HepG2 (cell line): ENCODE data around the gene SYT10. TPM values are rescaled to one million over a fixed set of nuclear protein-coding genes. Genes with fewer than 3 reads are reported as not detected.

ENCODE experiments used
- ATAC-seq: fragments of 200-7000 bp; cut with Tn5 transposase; 3 replicates; pipeline ENCODE4 v1.9.1; 2020; ENCODE audit warnings: mild to moderate bottlenecking, moderate library complexity
- BruUV-seq: library from RNA; stranded (reverse); fragments of 400-500 nt; replicated peaks from 2 replicates; lab custom pipeline; 2021; lab: Mats Ljungman, UMichigan
- CTCF ChIA-PET: fragments of 300-600 bp; formaldehyde crosslinking; extraction: SDS; loops from one replicate; lab custom pipeline; 2021; ENCODE audit warnings: low total read pairs, inconsistent platforms, low intra/inter-chr PET ratio; lab: Yijun Ruan, JAX
- POLR2A ChIA-PET: fragments of 350-600 bp; sonication (Branson Sonifier 250); formaldehyde crosslinking; loops from one replicate; lab custom pipeline; 2020; ENCODE audit warnings: antibody characterized with exemption, inconsistent platforms; lab: Yijun Ruan, JAX
- DNase-seq: peaks from one replicate; pipeline ENCODE4 v3.0.0-alpha.2; 2015; ENCODE audit warnings: low spot score
- FAIRE-seq: peaks from 3 replicates; lab custom pipeline; 2011; peaks lifted over from hg19 to GRCh38; lab: Jason Lieb, UNC
- H2AFZ ChIP-seq: one replicate; pipeline ENCODE4 v1.6.1; 2011; ENCODE audit warnings: low read length, inconsistent platforms
- H3K27ac ChIP-seq: fragments of 300-600 bp; 3 replicates; pipeline ENCODE4 v1.8.0; 2011; ENCODE audit warnings: mixed run types, mild to moderate bottlenecking, mixed read lengths, low read length, inconsistent platforms; ENCODE audit not compliant: insufficient read depth; ENCODE audit errors: extremely low read length
- H3K27me3 ChIP-seq, 2 experiments: fragments of 200-600 bp in 1 of 2; 2 replicates in 1 of 2; 3 replicates in 1 of 2; pipeline versions ENCODE4 v1.6.0 to v1.8.0; 2011; ENCODE audit warnings: low read length in 2 of 2, mild to moderate bottlenecking in 2 of 2, moderate library complexity in 2 of 2, inconsistent platforms in 1 of 2; ENCODE audit not compliant: insufficient read depth in 2 of 2, control insufficient read depth in 1 of 2
- H3K36me3 ChIP-seq, 2 experiments: fragments of 200-600 bp in 1 of 2; replicated peaks in 1 of 2; 2 replicates in 1 of 2; 3 replicates in 1 of 2; pipeline versions ENCODE4 v1.5.1 to v1.8.0; 2011; ENCODE audit warnings: low read length in 2 of 2, inconsistent platforms in 1 of 2; ENCODE audit not compliant: insufficient read depth in 2 of 2, control insufficient read depth in 1 of 2
- H3K4me1 ChIP-seq: 2 replicates; pipeline ENCODE4 v1.5.1; 2012; ENCODE audit warnings: low read length, inconsistent platforms; ENCODE audit not compliant: insufficient read depth
- H3K4me2 ChIP-seq: 2 replicates; pipeline ENCODE4 v1.6.0; 2011; ENCODE audit warnings: low read depth, low read length, inconsistent platforms
- H3K4me3 ChIP-seq, 3 experiments: fragments of 200-600 bp in 1 of 3; sonication (generic), shearing (Covaris generic) in 1 of 3; replicated peaks in 1 of 3; 2 replicates each; pipeline ENCODE4 v1.5.1; 2011 to 2016; ENCODE audit warnings: low read length in 3 of 3, inconsistent platforms in 2 of 3, low read depth in 2 of 3, mild to moderate bottlenecking in 2 of 3, control low read depth in 1 of 3, mixed read lengths in 1 of 3; ENCODE audit not compliant: insufficient read depth in 1 of 3
- H3K79me2 ChIP-seq: one replicate; pipeline ENCODE4 v1.6.1; 2011; ENCODE audit warnings: low read length, inconsistent platforms; ENCODE audit not compliant: insufficient read depth
- H3K9ac ChIP-seq: 2 replicates; pipeline ENCODE4 v1.6.0; 2011; ENCODE audit warnings: mild to moderate bottlenecking, low read depth, low read length, inconsistent platforms; ENCODE audit not compliant: insufficient read depth
- H3K9me3 ChIP-seq: 2 replicates; pipeline ENCODE4 v1.5.1; 2012; ENCODE audit warnings: mild to moderate bottlenecking, low read length
- H4K20me1 ChIP-seq: 2 replicates; pipeline ENCODE4 v1.6.0; 2011; ENCODE audit warnings: inconsistent platforms, mild to moderate bottlenecking, low read length, moderate library complexity; ENCODE audit not compliant: insufficient read depth
- ARHGAP35 ChIP-seq: sonication (generic); formaldehyde crosslinking; IDR thresholded peaks from 2 replicates; pipeline ENCODE4 v1.9.0; 2022; ENCODE audit warnings: mild to moderate bottlenecking, inconsistent platforms, moderate library complexity, missing genetic modification reagents, borderline replicate concordance
- ATF7 ChIP-seq, 2 experiments: fragments of 450-650 bp in 1 of 2; sonication (generic) in 1 of 2; formaldehyde crosslinking in 1 of 2; IDR thresholded peaks; 2 replicates each; pipeline versions ENCODE4 v1.4.0 to v1.6.1; 2016 to 2020; ENCODE audit warnings: antibody characterized with exemption in 1 of 2, mild to moderate bottlenecking in 1 of 2, missing genetic modification reagents in 1 of 2
- HHEX ChIP-seq: IDR thresholded peaks from 2 replicates; pipeline ENCODE4 v1.6.1; 2016; ENCODE audit warnings: control low read depth
- JUND ChIP-seq: sonication (generic); formaldehyde crosslinking; IDR thresholded peaks from 2 replicates; pipeline ENCODE4 v1.8.0; 2022; ENCODE audit warnings: mild to moderate bottlenecking, missing genetic modification reagents
- MAZ ChIP-seq, 2 experiments: sonication (generic) in 1 of 2; formaldehyde crosslinking in 1 of 2; IDR thresholded peaks; 2 replicates each; pipeline versions ENCODE4 v1.5.0 to v1.6.1; 2012 to 2020; ENCODE audit warnings: low read depth in 2 of 2, mild to moderate bottlenecking in 2 of 2, borderline replicate concordance in 1 of 2, improper control_type of control experiment in 1 of 2, low read length in 1 of 2, missing genetic modification reagents in 1 of 2, moderate library complexity in 1 of 2
- POLR2AphosphoS2 ChIP-seq: IDR thresholded peaks from 2 replicates; pipeline ENCODE4 v1.6.1; 2011; ENCODE audit warnings: low read depth, low read length, improper control_type of control experiment
- RBM22 ChIP-seq: fragments of 200-400 bp; formaldehyde crosslinking; optimal IDR thresholded peaks from 2 replicates; pipeline ENCODE3; 2017; ENCODE audit warnings: mild to moderate bottlenecking, low read length, moderate library complexity
- YEATS2 ChIP-seq: sonication (generic); formaldehyde crosslinking; IDR thresholded peaks from 2 replicates; pipeline ENCODE4 v1.4.0; 2020; ENCODE audit warnings: missing genetic modification reagents, borderline replicate concordance
- ZNF292 ChIP-seq: sonication (generic); formaldehyde crosslinking; IDR thresholded peaks from 2 replicates; pipeline ENCODE4 v1.8.1; 2022; ENCODE audit warnings: mild to moderate bottlenecking, low read depth, missing genetic modification reagents, borderline replicate concordance
- ZNF382 ChIP-seq: sonication (generic); formaldehyde crosslinking; IDR thresholded peaks from 2 replicates; pipeline ENCODE4 v1.5.0; 2020; ENCODE audit warnings: missing genetic modification reagents, mild to moderate bottlenecking, borderline replicate concordance
- ZNF432 ChIP-seq: sonication (generic); formaldehyde crosslinking; IDR thresholded peaks from 2 replicates; pipeline ENCODE4 v1.5.0; 2020; ENCODE audit warnings: missing genetic modification reagents, mild to moderate bottlenecking, borderline replicate concordance
- ZNF572 ChIP-seq: sonication (generic); formaldehyde crosslinking; IDR thresholded peaks from 2 replicates; pipeline ENCODE4 v1.5.1; 2020; ENCODE audit warnings: mild to moderate bottlenecking, missing genetic modification reagents
- ZNF788 ChIP-seq: sonication (generic); formaldehyde crosslinking; IDR thresholded peaks from 2 replicates; pipeline ENCODE4 v1.5.0; 2020; ENCODE audit warnings: mild to moderate bottlenecking, missing genetic modification reagents, borderline replicate concordance
- ZNF790 ChIP-seq: sonication (generic); formaldehyde crosslinking; IDR thresholded peaks from 2 replicates; pipeline ENCODE4 v1.8.0; 2022; ENCODE audit warnings: missing genetic modification reagents, mild to moderate bottlenecking, borderline replicate concordance
- ZNF841 ChIP-seq: sonication (generic); formaldehyde crosslinking; IDR thresholded peaks from 2 replicates; pipeline ENCODE4 v1.8.1; 2023; ENCODE audit warnings: missing genetic modification reagents, borderline replicate concordance
- WGBS: methylation state at CpG from one replicate; pipeline ENCODE4 v1.1.6; 2017; ENCODE audit warnings: low lambda C conversion rate; 5-methylcytosine and 5-hydroxymethylcytosine counted together
- in situ Hi-C: cut with HindIII; loops from 2 replicates; pipeline ENCODE4 v1.10.0; 2017; ENCODE audit warnings: low pct_unique_long_range_greater_than_20kb; ENCODE audit not compliant: extremely low pct_ligation_motif_present
- intact Hi-C: fragments of 100-400 bp; cut with micrococcal nuclease; formaldehyde crosslinking; loops from one replicate; pipeline ENCODE4 v1.10.0; 2022; ENCODE audit not compliant: unreplicated experiment
- polyA plus RNA-seq, 8 experiments: library from polyadenylated mRNA; depleted of rRNA in 3 of 8; stranded (reverse) in 7 of 8; unstranded in 1 of 8; fragments of >200 nt; fragmentation: Illumina TruSeq in 4 of 8; extraction: Trizol in 4 of 8; gene quantifications; 2 replicates each; pipeline versions ENCODE4 v1.2.1 to v1.2.3, GENCODE V29; 2011 to 2016; ENCODE audit warnings: low read depth in 4 of 8, missing spikeins in 1 of 8, mixed read lengths in 1 of 8; ENCODE audit not compliant: insufficient read depth in 1 of 8
- total RNA-seq, 5 experiments: library from RNA; depleted of rRNA; stranded (reverse); fragments of >200 nt; fragmentation: Illumina TruSeq; extraction: Trizol; gene quantifications; 2 replicates each; pipeline ENCODE4 v1.2.3, GENCODE V29; 2016; ENCODE audit warnings: low read depth in 1 of 5
- TF ChIP-seq, protein P1 (sequence below): sonication (generic); formaldehyde crosslinking; IDR thresholded peaks from 2 replicates; pipeline ENCODE4 v1.5.0; 2020; ENCODE audit warnings: missing genetic modification reagents, mild to moderate bottlenecking, borderline replicate concordance
- TF ChIP-seq, protein P2 (sequence below): sonication (generic); formaldehyde crosslinking; IDR thresholded peaks from 2 replicates; pipeline ENCODE4 v1.5.1; 2020; ENCODE audit warnings: mild to moderate bottlenecking, moderate library complexity, missing genetic modification reagents
- TF ChIP-seq, protein P3 (sequence below): sonication (generic); formaldehyde crosslinking; IDR thresholded peaks from 2 replicates; pipeline ENCODE4 v1.4.0; 2020; ENCODE audit warnings: missing genetic modification reagents, borderline replicate concordance

The SYT10 gene
- total and polyA plus RNA-seq, 2 of the 13 experiments (the other 11 are each of a cell fraction or from before 2014, with no cell fraction given): not detected

DNA sequence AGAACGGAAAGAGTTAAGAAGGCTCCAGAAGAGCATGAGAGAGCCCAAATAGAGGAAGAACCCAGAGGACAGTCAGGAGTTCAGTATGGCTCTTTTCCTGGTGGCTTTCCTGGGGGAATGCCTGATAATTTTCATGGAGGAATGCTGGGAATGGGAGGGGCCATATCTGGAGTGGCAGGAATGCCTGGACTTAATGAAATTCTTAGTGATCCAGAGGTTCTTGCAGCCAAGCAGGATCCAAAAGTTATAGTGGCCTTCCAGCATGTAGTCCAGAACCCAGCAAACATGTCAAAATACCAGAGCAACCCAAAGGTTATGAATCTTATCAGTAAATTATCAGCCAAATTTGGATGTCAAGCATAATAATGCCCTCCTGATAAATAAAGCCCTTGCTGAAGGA lies 15.5 kb upstream of the SYT10 start:
- H3K4me3 ChIP-seq: no peak overlapping the region
- ChIA-PET POLR2A (no interaction called here), CTCF (no interaction called here)
- ATAC-seq: no peak
- FAIRE-seq: no peak
- DNase-seq: no peak
- no peaks in the 10 kb centered on the region for H3K4me1 ChIP-seq
- no peaks in the 10 kb centered on the region for H3K27me3 ChIP-seq
- intact Hi-C loops (no loop called here), in situ Hi-C loops (no loop called here)
- no peaks in the 10 kb centered on the region for H3K79me2 ChIP-seq
- no peak overlapping the region for H3K9ac ChIP-seq
- no peak overlapping the region for H2AFZ ChIP-seq
- no peaks in the 10 kb centered on the region for H3K36me3 ChIP-seq
- H3K27ac ChIP-seq: no peak overlapping the region
- H3K9me3 ChIP-seq: no peaks in the 10 kb centered on the region
- TF ChIP-seq POLR2AphosphoS2 (no peak), HHEX (CRISPR knock-in tag) (no peak), ZNF841 (CRISPR knock-in tag) (no peak), ZNF788 (CRISPR knock-in tag) (no peak), MAZ (IDR thresholded peaks at IDR 0.05; ENCODE audit: borderline replicate concordance, low read depth, low read length) (no peak), MAZ (CRISPR knock-in tag; IDR thresholded peaks at IDR 0.05; ENCODE audit: low read depth) (no peak), ATF7 (IDR thresholded peaks at IDR 0.05) (no peak), ATF7 (CRISPR knock-in tag; IDR thresholded peaks at IDR 0.05) (no peak), ZNF432 (CRISPR knock-in tag) (no peak), ZNF572 (no peak), ARHGAP35 (CRISPR knock-in tag) (no peak), ZNF382 (no peak), RBM22 (no peak), JUND (CRISPR knock-in tag) (no peak), ZNF292 (no peak), YEATS2 (CRISPR knock-in tag) (no peak), ZNF790 (CRISPR knock-in tag) (no peak)
- TF ChIP-seq, protein P1, sequence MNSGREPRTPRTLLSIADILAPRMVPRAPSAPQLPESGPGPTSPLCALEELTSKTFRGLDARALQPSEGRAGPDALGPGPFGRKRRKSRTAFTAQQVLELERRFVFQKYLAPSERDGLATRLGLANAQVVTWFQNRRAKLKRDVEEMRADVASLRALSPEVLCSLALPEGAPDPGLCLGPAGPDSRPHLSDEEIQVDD (CRISPR knock-in tag): no peak
- TF ChIP-seq, protein P2, sequence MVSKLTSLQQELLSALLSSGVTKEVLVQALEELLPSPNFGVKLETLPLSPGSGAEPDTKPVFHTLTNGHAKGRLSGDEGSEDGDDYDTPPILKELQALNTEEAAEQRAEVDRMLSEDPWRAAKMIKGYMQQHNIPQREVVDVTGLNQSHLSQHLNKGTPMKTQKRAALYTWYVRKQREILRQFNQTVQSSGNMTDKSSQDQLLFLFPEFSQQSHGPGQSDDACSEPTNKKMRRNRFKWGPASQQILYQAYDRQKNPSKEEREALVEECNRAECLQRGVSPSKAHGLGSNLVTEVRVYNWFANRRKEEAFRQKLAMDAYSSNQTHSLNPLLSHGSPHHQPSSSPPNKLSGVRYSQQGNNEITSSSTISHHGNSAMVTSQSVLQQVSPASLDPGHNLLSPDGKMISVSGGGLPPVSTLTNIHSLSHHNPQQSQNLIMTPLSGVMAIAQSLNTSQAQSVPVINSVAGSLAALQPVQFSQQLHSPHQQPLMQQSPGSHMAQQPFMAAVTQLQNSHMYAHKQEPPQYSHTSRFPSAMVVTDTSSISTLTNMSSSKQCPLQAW (CRISPR knock-in tag): no peak
- TF ChIP-seq, protein P3, sequence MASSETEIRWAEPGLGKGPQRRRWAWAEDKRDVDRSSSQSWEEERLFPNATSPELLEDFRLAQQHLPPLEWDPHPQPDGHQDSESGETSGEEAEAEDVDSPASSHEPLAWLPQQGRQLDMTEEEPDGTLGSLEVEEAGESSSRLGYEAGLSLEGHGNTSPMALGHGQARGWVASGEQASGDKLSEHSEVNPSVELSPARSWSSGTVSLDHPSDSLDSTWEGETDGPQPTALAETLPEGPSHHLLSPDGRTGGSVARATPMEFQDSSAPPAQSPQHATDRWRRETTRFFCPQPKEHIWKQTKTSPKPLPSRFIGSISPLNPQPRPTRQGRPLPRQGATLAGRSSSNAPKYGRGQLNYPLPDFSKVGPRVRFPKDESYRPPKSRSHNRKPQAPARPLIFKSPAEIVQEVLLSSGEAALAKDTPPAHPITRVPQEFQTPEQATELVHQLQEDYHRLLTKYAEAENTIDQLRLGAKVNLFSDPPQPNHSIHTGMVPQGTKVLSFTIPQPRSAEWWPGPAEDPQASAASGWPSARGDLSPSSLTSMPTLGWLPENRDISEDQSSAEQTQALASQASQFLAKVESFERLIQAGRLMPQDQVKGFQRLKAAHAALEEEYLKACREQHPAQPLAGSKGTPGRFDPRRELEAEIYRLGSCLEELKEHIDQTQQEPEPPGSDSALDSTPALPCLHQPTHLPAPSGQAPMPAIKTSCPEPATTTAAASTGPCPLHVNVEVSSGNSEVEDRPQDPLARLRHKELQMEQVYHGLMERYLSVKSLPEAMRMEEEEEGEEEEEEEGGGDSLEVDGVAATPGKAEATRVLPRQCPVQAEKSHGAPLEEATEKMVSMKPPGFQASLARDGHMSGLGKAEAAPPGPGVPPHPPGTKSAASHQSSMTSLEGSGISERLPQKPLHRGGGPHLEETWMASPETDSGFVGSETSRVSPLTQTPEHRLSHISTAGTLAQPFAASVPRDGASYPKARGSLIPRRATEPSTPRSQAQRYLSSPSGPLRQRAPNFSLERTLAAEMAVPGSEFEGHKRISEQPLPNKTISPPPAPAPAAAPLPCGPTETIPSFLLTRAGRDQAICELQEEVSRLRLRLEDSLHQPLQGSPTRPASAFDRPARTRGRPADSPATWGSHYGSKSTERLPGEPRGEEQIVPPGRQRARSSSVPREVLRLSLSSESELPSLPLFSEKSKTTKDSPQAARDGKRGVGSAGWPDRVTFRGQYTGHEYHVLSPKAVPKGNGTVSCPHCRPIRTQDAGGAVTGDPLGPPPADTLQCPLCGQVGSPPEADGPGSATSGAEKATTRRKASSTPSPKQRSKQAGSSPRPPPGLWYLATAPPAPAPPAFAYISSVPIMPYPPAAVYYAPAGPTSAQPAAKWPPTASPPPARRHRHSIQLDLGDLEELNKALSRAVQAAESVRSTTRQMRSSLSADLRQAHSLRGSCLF (CRISPR knock-in tag): no peak
- BruUV-seq: no TSS peak
- 50% methylated on average over 1 of the region's 1 CpG for WGBS
- H3K4me2 ChIP-seq: no peak overlapping the region
- H4K20me1 ChIP-seq: no peaks in the 10 kb centered on the region
